HS-27A (cell line): ENCODE measurements around the gene CEPT1.
"Not testable (repeated sequence)": the region's sequence is repeated elsewhere in the genome, so short reads cannot be mapped to it uniquely, and the experiment has no call there.

ENCODE experiments used
- DNase-seq: peaks from one replicate; pipeline ENCODE4 v3.0.0-alpha.2; 2012; ENCODE audit warnings: low read depth, missing footprints

The CEPT1 gene

GRCh38 chr1:111211921-111212320 is 71.9 kb downstream of the CEPT1 start:
- DNase-seq: no peak

GRCh38 chr1:111212634-111213335 is 72.8 kb downstream of the CEPT1 start:
- DNase-seq: no peak

GRCh38 chr1:111213412-111213811 is 73.4 kb downstream of the CEPT1 start:
- no peak for DNase-seq

- DNase-seq: no peak
Measured at GRCh38 chr1:111214074-111214801, 74.2 kb downstream of the CEPT1 start.

- no peak for DNase-seq
Measured at GRCh38 chr1:111214884-111215283, 74.9 kb downstream of the CEPT1 start.

- DNase-seq: not testable (repeated sequence)
Measured at GRCh38 chr1:111215285-111215684, 75.3 kb downstream of the CEPT1 start.

GRCh38 chr1:111216751-111217150 is 76.7 kb downstream of the CEPT1 start:
- DNase-seq: no peak

- DNase-seq: no peak
Measured at GRCh38 chr1:111217183-111217910, 77.3 kb downstream of the CEPT1 start.

- DNase-seq: no peak
Measured at GRCh38 chr1:111218701-111219556, 78.9 kb downstream of the CEPT1 start.

- no peak for DNase-seq
Measured at GRCh38 chr1:111219557-111220286, 79.7 kb downstream of the CEPT1 start.

- no peak for DNase-seq
Measured at GRCh38 chr1:111220302-111220890, 80.4 kb downstream of the CEPT1 start.

- DNase-seq: no peak
Measured at GRCh38 chr1:111221276-111221632, 81.2 kb downstream of the CEPT1 start.

- DNase-seq: no peak
Measured at GRCh38 chr1:111221633-111222291, 81.7 kb downstream of the CEPT1 start.

GRCh38 chr1:111222308-111223125 is 82.5 kb downstream of the CEPT1 start:
- no peak for DNase-seq

GRCh38 chr1:111223126-111223685 is 83.2 kb downstream of the CEPT1 start:
- DNase-seq: no peak

- no peak for DNase-seq
Measured at GRCh38 chr1:111225091-111225490, 85.1 kb downstream of the CEPT1 start.

GRCh38 chr1:111225717-111226400 is 85.8 kb downstream of the CEPT1 start:
- no peak for DNase-seq

GRCh38 chr1:111227434-111227833 is 87.4 kb downstream of the CEPT1 start, which contains the start of gene CHI3L2:
CHI3L2 (plus strand) TSS chr1:111227713; CDS start chr1:111227730, 17 bp downstream.
- DNase-seq: no peak
